Heart left ventricle (tissue), 13 donors: ENCODE measurements around the gene DDX42.

Source experiments
- CTCF ChIP-seq, 12 donors: fragments of 200-600 bp; sonication (generic) in 4 of 12; IDR thresholded peaks; one replicate each; pipeline versions ENCODE4 v1.5.0 to v1.8.0; 2018 to 2022; ENCODE audit warnings: antibody characterized with exemption in 12 of 12, mild to moderate bottlenecking in 5 of 12
- POLR2A ChIP-seq, 2 donors: fragments of 450-650 bp; IDR thresholded peaks; one replicate each; pipeline ENCODE4 v1.6.1; 2017; ENCODE audit warnings: antibody characterized with exemption in 2 of 2, mild to moderate bottlenecking in 2 of 2, moderate library complexity in 2 of 2
- donor health status: ischemic (EF 13 %, LVEDD 7.1; RV severe dilation, severe dysfunction).
- donor health status: DM: no; HTN: yes; CAD: no.
- donor health status: DM: no; HTN: no; CAD: no.
- donor health status: ischemic (EF 25% LVEDD 6.9; RV normal size, moderate dysfunction).
- donor health status: ischemic (EF 25% LVEDD 5.7; RV mildly dilated, moderate dysfunction).
- donor health status: ischemic (EF 35%, LVEDD 5.7; RV mildly dilated, moderate dysfunction).
- donor health status: nonischemic (EF 11% LVEDD 7.7; RV severe dilation, severe dysfunction).
- donor health status: DM: yes; HTN: yes; CAD: no.
- donor health status: PGD.
- donor health status: ischemic (EF 29% LVEDD 5.4; RV normal size, mild dysfunction).
- donor health status: nonischemic (EF 23%, LVEDD 6.1; RV moderate dilation, normal function).

- no peak for TF ChIP-seq CTCF (IDR thresholded peaks at IDR 0.05)
- no peak for TF ChIP-seq POLR2A (IDR thresholded peaks at IDR 0.05)
Measured at GRCh38 chr17:63817736-63818385, 43.9 kb downstream of the DDX42 start.
